ENCODE results near the gene C5orf52. TPM values are rescaled to one million over a fixed set of nuclear protein-coding genes. Genes with fewer than 3 reads are reported as not detected.
"Not testable (repeated sequence)": the region's sequence is repeated elsewhere in the genome, so short reads cannot be mapped to it uniquely, and the experiment has no call there.

Gene C5orf52
- total RNA-seq, 1 experiment from 2014 or later = not detected

DNA sequence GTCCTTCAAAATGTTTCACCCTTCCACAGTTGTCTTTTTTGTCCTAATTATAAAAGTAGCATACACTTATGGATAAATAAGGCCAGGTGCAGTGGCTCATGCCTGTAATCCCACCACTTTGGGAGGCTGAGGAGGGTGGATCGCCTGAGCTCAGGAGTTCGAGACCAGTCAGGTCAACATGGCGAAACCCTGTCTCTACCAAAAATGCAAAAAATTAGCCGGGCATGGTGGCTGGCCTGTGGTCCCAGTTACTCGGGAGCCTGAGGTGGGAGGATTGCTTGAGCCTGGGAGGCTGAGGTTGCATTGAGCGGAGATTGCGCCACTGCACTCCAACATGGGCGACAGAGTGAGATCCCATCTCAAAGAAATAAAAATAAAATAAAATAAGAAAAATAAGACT, 1.6 kb downstream of the C5orf52 start:
- in situ Hi-C loops (cut with HindIII; ENCODE audit: low sequenced_read_pairs) = no loop called here
- no peak for DNase-seq (ENCODE audit: low spot score)

- DNase-seq (ENCODE audit: low spot score); in situ Hi-C loops (cut with HindIII; ENCODE audit: low sequenced_read_pairs): not testable (repeated sequence)
Observed at GRCh38 chr5:157674351-157674750, 3.0 kb downstream of the C5orf52 start.

DNA sequence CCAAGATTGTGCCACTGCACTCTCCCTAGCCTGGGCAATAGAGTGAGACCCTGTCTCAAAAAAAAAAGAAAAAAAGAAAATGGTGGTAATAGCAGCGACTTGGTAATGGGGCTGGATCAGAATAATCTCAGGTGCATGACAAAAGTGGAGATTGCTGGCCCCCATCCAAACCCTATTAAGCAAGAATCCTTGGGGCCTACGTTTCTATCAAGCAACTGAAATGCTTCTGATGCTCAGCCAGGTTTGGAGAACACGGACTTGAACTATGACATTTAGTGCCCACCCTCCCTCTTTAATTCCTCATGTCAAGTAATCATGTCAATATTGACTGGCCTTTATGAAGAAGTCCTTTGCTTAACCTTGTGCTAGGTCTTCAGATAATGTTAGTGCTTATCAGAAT, 6.6 kb downstream of the C5orf52 start:
- in situ Hi-C loops (cut with HindIII; ENCODE audit: low sequenced_read_pairs) = no loop called here
- no peak for DNase-seq (ENCODE audit: low spot score)

DNA sequence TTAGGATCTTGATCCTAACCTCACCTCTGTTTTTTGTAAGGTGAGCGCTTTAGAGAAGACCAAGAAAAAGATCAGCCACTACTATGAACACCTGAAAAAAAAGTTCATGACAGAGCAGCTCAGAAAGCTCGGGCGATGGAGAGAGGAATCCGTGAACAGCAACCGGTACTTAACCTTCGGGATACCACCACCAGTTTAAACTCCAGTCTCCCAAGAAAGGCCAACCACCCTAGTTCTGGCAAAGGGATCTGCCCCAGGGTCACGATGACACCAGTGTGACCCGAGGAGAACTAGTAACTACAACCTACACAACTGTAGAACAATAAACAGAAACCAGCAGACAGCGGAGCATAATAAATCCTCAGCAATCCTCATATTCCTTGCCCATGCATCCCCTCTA, 8.5 kb downstream of the C5orf52 start:
- DNase-seq (ENCODE audit: low spot score) = no peak
- in situ Hi-C loops (cut with HindIII; ENCODE audit: low sequenced_read_pairs) = no loop called here

- DNase-seq (ENCODE audit: low spot score) = no peak
- in situ Hi-C loops (cut with HindIII; ENCODE audit: low sequenced_read_pairs) = no loop called here
Observed at GRCh38 chr5:157680239-157680638, 8.9 kb downstream of the C5orf52 start.

DNA sequence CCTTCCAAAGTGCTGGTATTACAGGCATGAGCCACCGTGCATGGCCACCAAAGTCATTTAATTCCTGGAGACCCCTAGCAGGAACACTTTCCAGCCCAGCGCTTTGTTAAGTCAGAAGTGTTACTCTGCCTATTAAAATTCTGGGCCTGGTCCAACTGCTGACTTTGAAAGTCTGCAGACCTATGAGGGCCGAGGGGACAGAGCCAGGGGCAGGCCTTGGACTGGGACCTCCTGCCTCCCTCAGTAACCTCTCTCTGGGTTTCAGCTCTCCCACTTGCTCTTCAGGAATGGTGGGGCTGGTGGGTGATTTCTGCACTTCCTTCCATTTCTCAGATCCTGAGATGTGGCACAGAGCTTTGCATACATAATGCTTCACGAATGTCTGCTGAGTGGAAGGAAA, 9.7 kb downstream of the C5orf52 start:
- DNase-seq (ENCODE audit: low spot score) = no peak
- in situ Hi-C loops (cut with HindIII; ENCODE audit: low sequenced_read_pairs) = no loop called here

DNA sequence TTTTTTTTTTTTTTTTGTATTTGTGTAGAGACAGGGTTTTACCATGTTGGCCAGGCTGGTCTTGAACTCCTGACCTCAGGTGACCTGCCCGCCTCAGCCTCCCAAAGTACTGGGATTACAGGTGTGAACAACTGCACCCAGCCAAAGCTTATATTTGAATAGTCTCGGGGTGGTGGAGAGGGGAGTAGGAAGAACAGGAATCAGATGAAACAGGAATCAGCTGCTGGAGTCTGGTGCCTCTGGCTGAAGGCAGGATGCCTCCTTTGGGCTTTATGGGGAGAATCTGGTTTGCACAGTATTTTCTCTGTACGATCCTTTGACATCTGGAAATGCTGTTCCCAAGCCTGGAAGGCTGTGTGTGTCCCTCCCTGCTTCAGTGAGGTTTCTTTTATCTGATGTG, 10.9 kb downstream of the C5orf52 start:
- DNase-seq (ENCODE audit: low spot score) = no peak
- in situ Hi-C loops (cut with HindIII; ENCODE audit: low sequenced_read_pairs) = no loop called here

GRCh38 chr5:157686276-157687197, 15.2 kb downstream of the C5orf52 start:
- DNase-seq (ENCODE audit: low spot score); in situ Hi-C loops (cut with HindIII; ENCODE audit: low sequenced_read_pairs): not testable (repeated sequence)

GRCh38 chr5:157687198-157687554, 15.8 kb downstream of the C5orf52 start:
- no peak for DNase-seq (ENCODE audit: low spot score)

GRCh38 chr5:157689942-157690689, 18.8 kb downstream of the C5orf52 start:
- DNase-seq (ENCODE audit: low spot score) = no peak
- in situ Hi-C loops (cut with HindIII; ENCODE audit: low sequenced_read_pairs) = no loop called here

More at GRCh38 chr5:157687198-157687554, 15.8 kb downstream of the C5orf52 start:
- in situ Hi-C loops (cut with HindIII; ENCODE audit: low sequenced_read_pairs) = no loop called here

DNA sequence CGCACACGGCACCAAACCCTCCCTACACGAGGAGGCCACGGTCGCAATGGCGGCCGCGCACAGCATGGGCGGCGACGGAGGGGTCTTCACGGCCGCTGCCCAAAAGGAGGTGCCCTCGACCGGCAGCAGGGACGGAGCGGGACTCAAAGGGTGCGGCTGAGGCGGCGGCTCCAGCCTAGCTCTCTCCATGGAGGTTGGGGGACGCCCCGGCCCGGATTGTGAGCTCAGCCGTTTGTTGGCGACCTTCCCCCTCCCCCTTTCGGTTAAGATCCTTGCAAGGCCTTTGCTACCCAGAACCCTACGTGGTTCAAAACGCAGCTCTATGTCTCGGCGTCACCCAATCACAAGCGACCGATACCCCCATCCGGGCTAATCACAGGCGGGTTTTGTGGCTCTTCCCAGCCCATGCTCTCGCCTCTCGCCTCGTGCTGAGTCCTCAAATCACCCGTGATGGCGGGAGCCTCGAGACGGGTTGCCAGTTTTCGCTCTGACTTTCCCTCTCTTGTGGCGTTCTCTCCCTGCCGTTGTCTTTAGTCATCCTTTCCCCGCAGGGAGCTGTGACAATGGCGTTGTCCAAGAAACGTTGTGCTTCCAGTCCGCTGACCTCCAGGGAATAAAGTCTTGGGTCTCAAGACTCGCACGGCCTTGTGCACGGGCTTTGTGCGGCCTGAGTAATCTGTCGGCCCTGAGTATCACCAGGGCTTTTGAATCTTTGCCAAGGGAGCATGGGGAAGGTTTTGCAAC, 19.5 kb downstream of the C5orf52 start:
- no peak for DNase-seq (ENCODE audit: low spot score)
- in situ Hi-C loops (cut with HindIII; ENCODE audit: low sequenced_read_pairs) = no loop called here

GRCh38 chr5:157693816-157694215, 22.5 kb downstream of the C5orf52 start:
- in situ Hi-C loops (cut with HindIII; ENCODE audit: low sequenced_read_pairs) = not testable (repeated sequence)

DNA sequence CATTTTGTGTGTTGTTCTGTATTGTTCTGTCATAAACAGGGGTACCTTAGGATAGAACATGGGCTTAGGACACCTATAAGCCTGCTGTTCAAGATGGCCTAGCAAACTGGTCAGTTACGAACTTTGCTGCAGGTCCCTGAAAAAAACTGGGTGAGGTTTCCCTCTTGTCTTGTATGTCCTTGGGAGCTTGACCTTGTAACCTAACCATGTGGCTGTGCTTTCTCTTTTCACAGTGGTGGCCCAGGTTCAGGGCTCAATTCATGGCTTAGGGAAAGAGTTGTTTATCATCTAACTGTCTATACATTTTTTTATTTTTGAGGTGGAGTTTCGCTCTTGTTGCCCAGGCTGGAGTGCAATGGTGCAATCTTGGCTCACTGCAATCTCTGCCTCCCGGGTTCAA, 24.8 kb downstream of the C5orf52 start:
- in situ Hi-C loops (cut with HindIII; ENCODE audit: low sequenced_read_pairs); DNase-seq (ENCODE audit: low spot score): not testable (repeated sequence)

More at GRCh38 chr5:157693816-157694215, 22.5 kb downstream of the C5orf52 start:
- DNase-seq (ENCODE audit: low spot score) = not testable (repeated sequence)

DNA sequence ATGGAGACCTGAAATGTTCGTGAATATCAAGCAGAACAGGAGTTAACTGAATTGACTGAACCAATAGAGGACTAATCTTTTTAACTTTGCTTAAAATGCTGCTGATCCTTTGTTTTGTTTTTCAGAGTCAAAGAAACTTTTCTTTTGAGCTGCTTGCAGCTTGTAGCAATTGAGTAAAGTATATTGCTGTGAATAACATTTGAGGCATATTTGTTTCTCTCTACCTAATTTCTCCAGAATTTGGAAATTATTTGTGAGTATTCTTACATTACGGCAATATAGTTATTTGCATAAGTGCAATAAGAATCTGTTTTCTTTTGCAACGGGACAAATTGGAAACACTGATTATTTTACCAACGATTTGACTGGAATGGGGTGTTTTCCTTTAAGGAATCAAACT, 27.3 kb downstream of the C5orf52 start:
- DNase-seq (ENCODE audit: low spot score); in situ Hi-C loops (cut with HindIII; ENCODE audit: low sequenced_read_pairs): not testable (repeated sequence)

DNA sequence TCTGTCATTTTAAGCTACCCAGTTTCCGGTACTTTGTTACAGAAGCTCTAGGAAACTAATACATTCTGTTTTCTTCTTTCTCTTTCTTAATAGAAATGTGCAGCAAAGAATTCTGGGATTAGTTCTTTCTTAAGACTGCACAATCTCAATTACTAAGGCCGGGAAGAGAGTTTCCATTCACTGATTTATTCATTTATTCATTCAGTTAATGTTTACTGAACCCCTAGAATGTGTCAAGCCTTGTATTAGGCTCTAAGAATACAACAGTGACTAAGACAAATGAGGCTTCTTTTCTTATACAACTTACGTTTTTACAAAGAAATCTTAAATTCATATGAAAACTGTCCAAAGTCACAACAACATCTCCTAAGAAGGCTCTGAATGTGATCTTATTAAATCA, 32.4 kb downstream of the C5orf52 start:
- in situ Hi-C loops (cut with HindIII; ENCODE audit: low sequenced_read_pairs) = no loop called here
- DNase-seq (ENCODE audit: low spot score) = no peak

DNA sequence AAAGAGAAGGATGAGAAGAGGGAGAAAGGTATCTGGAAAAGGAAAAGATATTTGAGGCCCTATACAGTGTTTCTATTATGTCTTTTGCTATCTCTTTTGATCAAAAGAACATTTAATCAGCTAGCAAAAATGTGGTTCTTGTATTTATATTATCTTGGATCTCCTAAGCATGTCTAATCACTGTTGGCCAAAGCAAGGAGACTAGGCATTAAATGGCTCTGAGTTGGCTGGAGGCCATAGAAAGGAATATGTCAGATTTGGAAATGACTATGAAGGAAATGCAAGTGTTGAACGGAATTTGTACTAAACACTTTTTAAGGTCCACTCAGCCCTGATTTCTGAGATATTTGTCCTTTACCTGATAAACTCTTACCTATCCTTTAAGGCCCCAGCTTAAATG, 37.5 kb downstream of the C5orf52 start:
- no peak for DNase-seq (ENCODE audit: low spot score)
- in situ Hi-C loops (cut with HindIII; ENCODE audit: low sequenced_read_pairs) = no loop called here

- in situ Hi-C loops (cut with HindIII; ENCODE audit: low sequenced_read_pairs) = no loop called here
- no peak for DNase-seq (ENCODE audit: low spot score)
Observed at GRCh38 chr5:157709346-157709745, 38.0 kb downstream of the C5orf52 start.

DNA sequence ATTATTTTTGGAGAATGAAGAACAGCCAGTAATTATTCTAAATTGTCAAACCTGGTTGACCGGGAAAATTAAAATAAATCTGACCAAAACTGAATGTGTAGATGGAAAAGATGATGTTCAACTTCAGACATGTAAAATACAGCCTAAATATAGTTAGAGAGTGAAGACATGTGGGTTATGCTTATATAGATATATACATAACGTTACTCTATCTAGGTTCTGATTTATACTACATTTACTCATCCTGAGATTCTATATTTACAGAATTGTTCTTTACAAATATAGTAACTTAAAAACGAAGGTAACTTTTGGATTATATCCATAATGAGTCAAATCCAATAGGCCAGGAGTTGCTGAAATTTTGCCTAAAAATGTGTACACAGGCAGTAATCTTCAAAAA, 39.1 kb downstream of the C5orf52 start:
- in situ Hi-C loops (cut with HindIII; ENCODE audit: low sequenced_read_pairs) = no loop called here
- no peak for DNase-seq (ENCODE audit: low spot score)

DNA sequence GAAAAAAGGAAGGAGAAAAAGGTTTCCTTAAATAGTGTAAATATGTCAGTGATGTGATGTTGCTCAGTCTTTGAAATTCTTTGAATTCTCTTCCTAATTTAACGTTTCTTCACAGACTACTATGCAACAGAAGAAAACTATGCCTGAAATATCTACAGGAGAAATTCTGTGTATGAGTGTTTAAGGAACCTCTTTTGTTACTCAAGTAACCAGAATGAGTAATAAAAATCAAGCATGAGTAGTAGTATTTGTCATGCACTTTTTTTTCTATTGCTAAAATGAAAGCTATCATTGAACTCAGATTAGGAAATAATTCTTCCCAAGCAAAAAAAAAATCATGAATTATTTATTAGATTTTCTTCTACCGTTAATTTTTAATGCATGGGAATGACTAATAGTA, 39.5 kb downstream of the C5orf52 start:
- DNase-seq (ENCODE audit: low spot score) = no peak
- in situ Hi-C loops (cut with HindIII; ENCODE audit: low sequenced_read_pairs) = no loop called here
